HepG2 (cell line): ENCODE measurements around the gene MLLT1. TPM values are rescaled to one million over a fixed set of nuclear protein-coding genes. Genes with fewer than 3 reads are reported as not detected.
A peak's percentile ranks its signal among the peaks of the same experiment; 100 is the strongest.

Experiments
- BCLAF1 ChIP-seq: fragments of 450-650 bp; IDR thresholded peaks from 2 replicates; pipeline ENCODE4 v1.6.1; 2017; ENCODE audit warnings: mild to moderate bottlenecking
- IRF9 ChIP-seq: sonication (generic); formaldehyde crosslinking; IDR thresholded peaks from 2 replicates; pipeline ENCODE4 v1.8.0; 2022; ENCODE audit warnings: missing genetic modification reagents, mild to moderate bottlenecking, borderline replicate concordance
- SIN3A ChIP-seq: IDR thresholded peaks from 2 replicates; pipeline ENCODE4 v1.6.1; 2011; ENCODE audit warnings: low read depth, mild to moderate bottlenecking, control low read depth, low read length, borderline replicate concordance
- SIN3B ChIP-seq: fragments of 150-350 bp; IDR thresholded peaks from 2 replicates; pipeline ENCODE4 v1.6.1; 2014; ENCODE audit warnings: low read length
- ZBTB39 ChIP-seq: sonication (generic); formaldehyde crosslinking; IDR thresholded peaks from 2 replicates; pipeline ENCODE4 v1.5.0; 2020; ENCODE audit warnings: missing genetic modification reagents
- ZFP41 ChIP-seq: sonication (generic); formaldehyde crosslinking; IDR thresholded peaks from 2 replicates; pipeline ENCODE4 v1.4.0; 2020; ENCODE audit warnings: mild to moderate bottlenecking, missing genetic modification reagents, borderline replicate concordance
- ZNF512 ChIP-seq: sonication (generic); formaldehyde crosslinking; IDR thresholded peaks from 2 replicates; pipeline ENCODE4 v1.4.0; 2020; ENCODE audit warnings: mild to moderate bottlenecking, missing genetic modification reagents
- ZNF687 ChIP-seq: sonication (generic); formaldehyde crosslinking; IDR thresholded peaks from 2 replicates; pipeline ENCODE4 v1.5.1; 2020; ENCODE audit warnings: mild to moderate bottlenecking, missing genetic modification reagents, moderate library complexity
- ZNF841 ChIP-seq: sonication (generic); formaldehyde crosslinking; IDR thresholded peaks from 2 replicates; pipeline ENCODE4 v1.8.1; 2023; ENCODE audit warnings: missing genetic modification reagents, borderline replicate concordance
- ZSCAN31 ChIP-seq: sonication (generic); formaldehyde crosslinking; IDR thresholded peaks from 2 replicates; pipeline ENCODE4 v1.5.0; 2020; ENCODE audit warnings: low read depth, mild to moderate bottlenecking, missing genetic modification reagents
- ZUFSP ChIP-seq: sonication (generic); formaldehyde crosslinking; IDR thresholded peaks from 2 replicates; pipeline ENCODE4 v1.9.0; 2021; ENCODE audit warnings: missing genetic modification reagents, mild to moderate bottlenecking, borderline replicate concordance
- polyA plus RNA-seq, 8 experiments: library from polyadenylated mRNA; depleted of rRNA in 3 of 8; stranded (reverse) in 7 of 8; unstranded in 1 of 8; fragments of >200 nt; fragmentation: Illumina TruSeq in 4 of 8; extraction: Trizol in 4 of 8; gene quantifications; 2 replicates each; pipeline versions ENCODE4 v1.2.1 to v1.2.3, GENCODE V29; 2011 to 2016; ENCODE audit warnings: low read depth in 4 of 8, missing spikeins in 1 of 8, mixed read lengths in 1 of 8; ENCODE audit not compliant: insufficient read depth in 1 of 8
- total RNA-seq, 5 experiments: library from RNA; depleted of rRNA; stranded (reverse); fragments of >200 nt; fragmentation: Illumina TruSeq; extraction: Trizol; gene quantifications; 2 replicates each; pipeline ENCODE4 v1.2.3, GENCODE V29; 2016; ENCODE audit warnings: low read depth in 1 of 5

Gene MLLT1
- total and polyA plus RNA-seq, 2 of the 13 experiments (the other 11 are each of a cell fraction or from before 2014, with no cell fraction given): 11.7 to 12.2 TPM

- TF ChIP-seq BCLAF1: no peak
- no peak for TF ChIP-seq ZNF841 (CRISPR knock-in tag)
- peak; percentile 71; the same call in 1 of the 2 replicates for TF ChIP-seq IRF9 (CRISPR knock-in tag)
- no peak for TF ChIP-seq SIN3B
- TF ChIP-seq SIN3A: peak; percentile 85; the same call in 1 of the 2 replicates
- TF ChIP-seq ZBTB39 (CRISPR knock-in tag): no peak
- TF ChIP-seq ZNF687 (CRISPR knock-in tag): peak; percentile 90
- TF ChIP-seq ZUFSP (CRISPR knock-in tag): no peak
- peak; percentile 95 for TF ChIP-seq ZSCAN31 (CRISPR knock-in tag)
- no peak for TF ChIP-seq ZNF512
- TF ChIP-seq ZFP41 (CRISPR knock-in tag): 0 out of 2 replicates have a peak, but pooled peaks have one; percentile 56
Measured at GRCh38 chr19:6273701-6274601, 5.8 kb downstream of the MLLT1 start (continued).
